Inflammatory macrophage treated with lipopolysaccharide for 4 hours (primary cell): Measurements from ENCODE around the gene MLH3.
A peak's percentile ranks its signal among the peaks of the same experiment; 100 is the strongest.
"Not testable (repeated sequence)": the region's sequence is repeated elsewhere in the genome, so short reads cannot be mapped to it uniquely, and the experiment has no call there.

Source experiments
- DNase-seq: peaks from one replicate; pipeline ENCODE4 v3.0.0-alpha.2; 2020

The MLH3 gene

DNA sequence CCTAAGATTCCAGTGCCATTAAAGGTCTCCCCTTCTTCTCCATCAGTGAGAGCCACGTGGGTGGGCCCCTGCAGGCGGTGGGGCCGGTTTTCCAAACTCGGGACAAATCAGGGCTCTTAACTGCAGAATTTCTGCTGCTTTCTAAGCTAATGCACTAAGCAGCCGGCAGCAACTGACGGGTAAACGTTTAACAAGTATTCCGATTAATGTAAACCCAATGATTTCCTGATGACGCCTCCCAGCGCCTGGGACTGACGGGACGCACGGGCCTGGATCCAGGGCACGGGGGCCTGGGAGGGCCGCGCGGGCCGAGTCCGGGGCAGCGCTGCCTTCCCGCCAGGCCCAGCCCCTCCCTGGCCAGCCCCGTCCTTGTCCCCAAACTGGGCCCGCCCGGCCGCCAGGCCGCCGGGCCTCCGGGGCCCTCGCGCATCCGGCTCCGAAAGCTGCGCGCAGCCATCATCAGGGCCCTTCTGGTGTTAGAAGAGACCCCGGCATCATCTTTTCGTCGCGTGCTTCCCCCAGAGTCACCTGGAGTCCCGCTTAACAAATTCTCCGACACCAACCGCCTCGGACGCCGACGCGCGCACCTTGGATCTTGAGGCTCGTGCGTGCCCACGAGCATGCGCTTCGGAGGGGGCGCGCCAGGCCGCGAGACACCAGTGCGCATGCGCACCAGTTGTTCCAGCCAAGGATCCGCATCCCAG lies at the start of gene MLH3:
Gene MLH3 (minus strand): TSS at position 616 of the 704 bp plus-strand sequence. CDS start 1,812 bp downstream, outside the sequence.
- peak; percentile 74 for DNase-seq

DNA sequence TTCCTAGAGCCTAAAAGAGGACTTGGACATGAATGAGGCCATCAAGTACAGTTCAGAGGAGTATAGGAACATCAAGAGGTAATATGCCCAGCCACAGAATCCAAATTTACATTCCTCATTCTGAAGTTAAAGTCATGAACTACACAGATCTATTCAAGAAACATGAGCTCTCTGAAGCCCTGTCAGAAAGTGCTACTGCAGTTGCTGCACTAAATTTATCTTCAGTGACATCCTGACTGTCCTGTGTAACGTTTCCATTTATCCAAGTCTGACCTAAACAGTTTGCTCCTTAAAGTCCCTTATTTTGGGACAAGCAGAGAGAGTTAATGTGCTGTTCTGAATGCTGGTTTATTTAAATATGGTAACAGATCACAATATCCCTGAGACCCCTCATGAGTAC lies 47.4 kb upstream of the MLH3 start:
- DNase-seq = no peak

DNA sequence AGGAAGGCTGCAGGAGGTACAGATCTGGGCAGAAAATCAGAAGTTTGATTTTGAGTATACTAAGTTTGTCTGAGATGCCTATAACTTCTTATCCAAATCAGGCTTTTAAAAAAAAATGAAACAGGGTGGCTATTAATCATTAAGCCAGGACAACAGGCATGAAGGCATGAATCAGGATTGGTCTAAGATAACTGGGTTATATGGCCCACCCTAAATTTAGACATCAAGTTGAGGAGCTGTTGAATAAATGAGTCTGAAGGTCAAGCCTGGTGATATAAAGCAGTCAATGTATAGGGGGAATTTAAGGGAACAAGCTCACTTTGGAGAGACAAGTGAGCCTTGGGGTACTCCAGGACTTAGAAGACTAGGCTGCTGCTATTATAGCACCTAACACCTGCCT lies 46.9 kb upstream of the MLH3 start:
- no peak for DNase-seq

DNA sequence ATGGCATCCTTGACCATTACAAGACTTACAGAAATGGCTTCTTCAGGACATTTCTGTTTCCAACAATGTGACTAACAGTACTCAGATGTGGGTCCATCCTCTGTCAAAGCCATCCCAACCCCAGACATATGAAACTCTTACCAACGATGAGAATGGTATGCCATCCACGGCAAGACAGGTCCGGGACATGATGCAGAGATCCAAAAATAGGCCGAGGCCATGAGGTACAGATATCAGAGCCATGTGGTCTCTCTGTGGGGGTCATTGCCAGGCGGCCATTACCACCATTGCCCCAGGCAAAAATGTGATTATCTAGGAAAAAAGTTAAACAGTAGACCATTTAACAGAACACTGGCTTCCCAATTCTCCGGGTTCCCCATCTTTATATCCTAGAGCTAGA lies 45.7 kb upstream of the MLH3 start:
- no peak for DNase-seq

DNA sequence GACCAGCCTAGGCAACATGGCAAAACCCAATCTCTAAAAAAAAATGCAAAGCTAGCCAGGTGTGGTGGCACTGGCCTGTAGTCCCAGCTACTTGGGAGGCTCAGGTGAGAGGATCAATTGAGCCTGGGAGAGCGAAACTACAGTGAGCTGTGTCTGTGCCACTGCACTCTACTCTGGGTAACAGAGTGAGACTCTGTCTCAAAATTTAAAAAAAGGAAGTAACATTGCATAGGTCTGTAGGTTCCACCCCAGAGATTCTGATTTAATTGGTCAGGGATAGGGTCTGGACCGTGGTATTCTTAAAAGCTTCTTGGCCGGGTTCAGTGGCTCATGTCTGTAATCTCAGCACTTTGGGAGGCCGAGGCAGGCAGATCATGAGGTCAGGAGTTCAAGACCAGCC lies 44.4 kb upstream of the MLH3 start:
- DNase-seq = no peak

DNA sequence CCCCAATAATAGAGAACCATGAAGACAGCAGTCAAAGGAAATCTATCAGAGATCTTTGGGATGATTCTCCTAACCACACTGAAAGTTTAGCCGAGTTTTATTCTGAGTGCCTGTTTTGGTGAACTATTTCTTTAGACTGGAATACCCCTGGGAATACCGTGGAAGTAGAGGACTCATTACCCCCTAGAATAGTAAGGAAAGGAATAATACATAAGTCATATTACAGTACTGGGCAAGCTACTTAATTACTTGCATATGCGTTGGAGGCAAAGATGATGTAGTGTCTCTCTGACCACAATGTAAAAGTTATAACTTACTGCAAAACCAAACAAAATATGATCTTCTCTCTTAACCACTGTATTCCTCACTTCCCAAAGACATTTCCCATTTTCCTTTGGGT lies 43.6 kb upstream of the MLH3 start:
- no peak for DNase-seq

DNA sequence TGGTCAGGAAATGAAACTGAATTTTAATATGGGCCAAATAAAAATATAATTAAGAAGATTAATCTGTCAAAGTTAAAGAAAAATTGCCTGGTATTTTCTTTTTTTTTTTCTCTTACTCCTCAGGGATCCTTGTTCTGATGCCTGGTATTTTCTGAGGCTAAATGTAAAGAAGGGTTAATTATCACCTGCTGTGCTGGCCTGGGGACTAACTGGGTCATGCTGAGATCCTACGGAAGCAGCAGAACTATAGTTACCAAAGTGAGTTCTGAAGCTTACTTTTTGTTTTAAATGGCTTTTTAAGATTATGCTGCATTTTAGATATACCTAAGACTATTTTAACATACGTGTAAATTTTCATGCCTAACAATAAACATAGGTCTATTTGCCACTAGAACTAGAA lies 41.4 kb upstream of the MLH3 start:
- no peak for DNase-seq

DNA sequence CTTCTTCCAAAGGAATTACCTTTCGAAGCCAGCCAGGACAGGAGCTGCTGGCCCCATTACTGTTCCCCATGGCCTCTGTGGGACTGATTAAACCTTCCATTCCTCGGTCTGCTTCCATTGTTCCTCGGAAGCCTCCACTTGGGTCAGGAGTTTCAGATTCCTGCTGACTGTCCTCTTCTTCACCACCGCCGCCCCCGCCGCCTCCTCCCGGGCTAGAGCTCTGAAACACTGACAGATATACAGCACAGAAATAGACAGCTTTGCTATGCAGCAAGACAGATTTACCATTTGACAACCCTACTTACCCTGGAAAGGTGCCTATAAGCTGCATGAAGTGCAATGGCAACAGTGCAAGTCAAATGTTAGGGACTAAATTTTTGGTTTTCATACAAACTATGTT lies 40.0 kb upstream of the MLH3 start:
- DNase-seq = no peak

DNA sequence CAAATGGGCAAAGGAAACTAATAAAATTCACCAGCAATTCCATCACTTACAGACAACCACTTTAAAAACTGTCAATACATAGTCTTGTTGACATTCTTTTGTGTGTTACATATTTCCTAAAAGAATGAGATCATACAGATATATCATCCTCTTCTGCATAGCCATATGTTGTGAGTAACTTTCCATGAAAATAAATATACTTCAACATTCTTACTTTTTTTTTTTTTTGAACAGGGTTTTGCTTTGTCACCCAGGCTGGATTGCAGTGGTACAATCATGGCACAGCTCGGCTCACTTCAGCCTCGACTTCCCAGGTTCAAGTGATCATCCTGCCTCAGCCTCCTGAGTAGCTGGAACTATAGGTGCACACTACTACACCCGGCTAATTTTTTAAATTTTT lies 39.1 kb upstream of the MLH3 start:
- DNase-seq = no peak

DNA sequence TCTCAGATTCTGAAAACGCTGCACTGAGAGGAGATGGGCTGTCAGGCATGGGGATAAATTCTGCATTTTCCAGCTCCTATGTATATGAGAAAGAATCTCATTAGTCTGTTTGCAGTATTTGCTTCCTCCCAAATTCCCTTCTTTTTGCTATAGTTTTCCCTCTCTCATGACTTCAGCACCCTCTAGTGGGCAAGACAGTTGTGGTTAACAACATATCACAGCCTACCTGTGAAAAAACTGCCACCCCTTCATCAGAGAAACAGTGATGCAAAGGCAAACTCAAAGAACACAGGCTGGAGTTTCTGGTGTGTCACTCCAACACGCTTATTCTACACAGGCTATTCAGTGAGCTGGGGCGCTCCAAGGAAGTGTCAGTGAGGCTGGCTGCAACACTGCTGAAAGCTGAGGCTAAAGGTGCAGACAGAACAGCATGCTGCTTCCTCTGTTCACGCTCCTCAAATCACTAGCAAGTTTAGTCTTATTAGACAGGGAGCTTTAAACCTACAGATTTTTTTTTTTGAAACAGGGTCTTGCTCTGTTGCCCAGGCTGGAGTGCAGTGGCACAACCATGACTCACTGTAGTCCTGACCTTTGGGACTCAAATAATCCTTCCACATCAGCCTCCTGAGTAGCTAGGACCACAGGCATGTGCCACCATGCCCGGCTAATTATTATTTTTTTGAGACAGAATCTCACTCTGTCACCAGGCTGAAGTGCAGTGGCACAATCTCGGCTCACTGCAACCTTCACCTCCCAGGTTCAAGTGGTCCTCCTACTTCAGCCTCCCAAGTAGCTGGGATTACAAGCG lies 37.5 kb upstream of the MLH3 start:
- DNase-seq = peak; percentile 63

DNA sequence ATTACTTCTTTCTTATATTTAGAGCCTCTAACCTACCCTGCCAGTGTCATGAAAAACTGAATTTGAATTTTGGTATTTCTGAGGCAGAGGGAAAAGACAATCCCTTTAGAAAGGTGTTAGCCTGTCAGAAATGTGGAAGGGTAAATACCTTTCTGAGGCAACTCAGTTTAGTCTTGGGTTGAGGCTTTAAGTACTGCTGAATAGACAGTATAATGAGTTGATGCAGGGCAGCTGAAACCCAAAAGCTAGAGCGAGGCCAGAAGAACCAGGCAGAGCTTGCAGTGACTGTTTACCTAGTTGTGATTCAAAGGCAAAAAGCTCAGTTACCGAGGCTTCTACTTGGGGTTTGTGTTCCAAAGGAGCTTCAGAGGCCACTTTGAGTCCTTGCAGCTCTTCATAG lies 36.9 kb upstream of the MLH3 start:
- DNase-seq = no peak

DNA sequence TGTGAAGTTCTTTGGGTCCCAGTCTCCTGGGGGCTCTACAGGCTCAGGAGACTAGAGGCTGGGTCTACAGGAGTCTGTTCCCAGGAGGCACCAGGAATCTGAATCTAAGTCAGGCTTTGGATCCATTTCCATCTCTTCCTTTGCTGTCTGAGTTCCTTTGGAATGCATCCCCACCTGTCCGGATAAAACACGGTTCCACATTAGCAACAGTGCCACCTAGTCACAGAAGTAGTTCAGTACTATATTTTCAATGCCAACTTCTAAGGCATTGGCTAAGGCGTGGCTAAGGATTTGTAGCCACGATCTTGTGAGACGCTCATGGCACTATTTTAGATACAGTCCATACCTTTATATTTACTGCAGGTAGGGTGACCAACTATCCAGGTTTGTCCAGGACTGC lies 33.2 kb upstream of the MLH3 start:
- DNase-seq = no peak

DNA sequence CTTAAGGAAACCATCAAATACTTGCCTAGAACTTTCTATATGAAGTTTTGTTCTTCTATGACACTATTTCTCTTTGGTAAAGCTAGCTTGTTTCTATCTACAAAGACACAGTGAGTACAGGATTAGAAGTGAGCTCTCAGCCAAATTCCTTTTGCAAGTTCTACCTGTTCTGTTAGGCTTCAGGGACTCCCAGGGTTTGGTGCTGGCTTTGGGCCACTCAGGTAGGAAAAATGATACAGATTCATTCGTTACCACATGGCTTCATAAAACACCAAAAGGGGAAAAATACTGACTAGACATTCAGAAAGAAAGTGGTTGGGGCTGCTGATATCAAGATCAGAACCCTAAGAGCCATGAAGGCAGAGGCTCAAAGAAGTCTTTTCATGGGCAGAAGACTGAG lies 32.0 kb upstream of the MLH3 start:
- DNase-seq = no peak

DNA sequence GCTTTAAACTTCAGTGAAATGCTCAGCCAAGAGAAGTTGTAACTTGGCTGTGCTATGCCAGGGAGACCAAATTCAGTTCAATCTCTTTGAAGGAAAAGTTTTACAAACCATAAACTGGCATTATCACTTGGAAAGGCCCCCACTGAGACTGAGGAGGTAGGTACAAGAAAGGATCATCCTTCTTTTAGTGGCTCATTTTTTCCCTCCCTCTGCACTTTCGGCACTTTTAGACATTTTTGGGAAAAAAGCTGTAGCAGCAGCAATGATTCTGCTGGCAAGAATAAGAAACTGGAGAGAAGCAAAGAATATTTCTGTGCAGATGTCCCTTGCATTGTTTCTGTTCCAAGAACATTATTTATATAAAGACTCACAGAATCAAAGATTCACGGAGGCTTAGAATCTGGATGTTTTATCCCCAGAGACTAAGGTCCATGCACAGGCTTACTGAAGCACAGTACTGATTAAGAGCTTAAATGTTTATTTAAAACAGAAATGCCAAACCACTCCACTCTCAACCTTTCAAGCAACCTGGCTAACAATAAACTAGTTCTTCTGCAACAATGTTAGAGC lies 30.5 kb upstream of the MLH3 start:
- DNase-seq = no peak

DNA sequence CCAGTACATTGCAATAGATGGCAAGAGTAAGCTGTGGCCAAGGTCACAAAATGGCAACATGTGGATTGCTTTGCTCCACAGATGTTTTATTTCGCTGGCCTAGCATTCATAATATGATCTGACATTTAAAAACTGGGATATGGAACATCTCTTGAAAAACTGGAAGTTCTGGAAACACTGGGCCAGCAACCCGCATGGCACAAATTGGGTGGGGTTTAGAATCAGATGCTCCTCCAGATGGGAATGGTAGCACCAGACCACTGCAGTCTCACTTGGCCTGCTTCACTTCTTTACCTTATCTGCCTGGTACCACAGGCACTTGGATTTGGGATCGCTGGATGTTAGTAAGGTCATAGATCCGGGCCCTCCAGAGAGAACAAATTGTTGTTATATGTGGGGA lies 28.3 kb upstream of the MLH3 start:
- DNase-seq = no peak

DNA sequence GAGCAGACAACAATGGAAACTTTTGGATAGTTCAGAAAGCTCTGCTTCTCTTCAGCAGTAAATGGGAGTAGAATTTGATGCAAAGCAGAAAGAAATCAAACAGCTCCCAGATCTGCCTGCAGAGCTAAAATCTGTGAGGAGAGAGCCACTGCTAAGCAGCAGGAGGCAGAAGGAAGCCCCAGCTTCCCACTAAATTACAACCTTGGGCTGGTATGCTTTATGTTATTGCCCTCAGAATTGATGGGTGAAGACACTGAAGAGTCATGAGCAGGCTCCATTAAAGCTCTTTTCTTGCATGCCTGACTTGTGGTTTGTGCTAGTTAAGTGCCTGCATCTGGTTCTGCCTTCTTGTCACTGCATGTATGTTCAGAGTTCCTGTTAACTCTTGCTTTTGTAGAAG lies 26.5 kb upstream of the MLH3 start:
- DNase-seq = no peak

DNA sequence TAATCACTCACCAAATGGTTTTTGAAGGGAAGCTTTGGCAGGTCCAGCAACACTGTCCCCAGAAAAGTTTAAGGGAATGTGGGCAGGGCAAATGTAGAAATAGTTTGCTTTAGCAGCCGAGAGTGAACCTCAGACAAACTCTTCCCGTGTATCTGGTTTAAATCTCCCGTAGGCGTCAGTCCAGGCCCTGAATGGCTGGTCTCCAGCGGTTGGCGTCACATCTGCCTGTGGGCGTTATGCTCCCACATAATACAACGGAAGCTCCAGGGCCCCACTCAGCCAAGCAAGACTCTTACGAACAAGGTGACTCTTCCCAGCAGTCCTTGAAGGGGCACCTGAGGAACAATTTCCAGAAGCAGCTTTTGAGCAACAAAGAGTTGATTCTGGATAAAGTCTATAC lies 19.1 kb upstream of the MLH3 start:
- DNase-seq = no peak

DNA sequence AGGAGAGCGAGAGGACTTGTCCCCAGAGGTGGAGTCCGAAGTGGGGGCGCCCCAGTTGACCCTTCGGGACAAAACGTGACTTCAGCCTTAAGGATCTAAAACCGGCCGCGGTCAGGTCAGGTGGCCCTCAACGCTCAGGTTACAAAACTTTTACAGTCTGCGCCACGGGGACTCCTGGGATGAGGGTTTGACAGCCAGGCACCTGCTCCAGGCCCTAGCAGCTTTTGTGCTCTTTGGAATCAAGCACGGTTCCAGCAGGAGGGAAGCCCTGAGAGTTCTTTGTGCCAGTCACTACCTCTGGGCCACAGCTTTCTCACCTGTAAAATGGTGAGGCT lies 18.5 kb upstream of the MLH3 start:
- DNase-seq = no peak

DNA sequence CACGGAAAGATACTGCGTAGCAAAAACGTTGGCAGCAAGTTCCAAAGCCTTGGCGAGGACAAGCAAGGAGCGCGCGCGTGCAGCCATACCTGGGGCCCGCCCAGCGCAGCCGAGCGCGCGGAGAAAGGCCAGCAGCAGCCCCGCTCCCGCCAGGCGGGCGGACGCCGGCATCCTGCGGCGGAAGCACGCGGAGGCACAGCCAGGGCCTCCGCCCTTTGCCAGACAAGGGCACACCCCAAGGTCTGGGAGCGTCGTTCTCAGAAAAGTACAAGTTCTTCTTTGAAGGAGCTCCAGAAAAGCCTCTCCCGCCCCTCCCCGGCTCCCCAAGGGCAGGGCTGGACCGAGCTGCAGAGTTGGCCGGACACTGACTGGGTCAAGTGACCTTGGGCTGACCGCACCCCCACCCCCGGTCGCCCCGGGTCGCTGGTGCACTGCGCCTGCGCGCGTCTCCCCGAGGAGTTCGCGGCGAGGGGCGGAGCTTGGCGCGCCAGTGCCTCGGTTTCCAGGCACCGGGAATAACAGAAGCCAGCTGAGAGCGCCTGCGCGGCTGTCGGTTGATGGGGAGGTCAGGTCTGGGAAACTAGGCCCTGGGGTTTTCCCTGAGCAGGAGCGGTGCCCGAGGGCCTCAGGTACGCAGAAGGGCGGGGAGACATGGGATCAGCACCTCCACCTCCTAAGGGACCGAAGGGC lies 18.0 kb upstream of the MLH3 start, which contains the start of gene ZC2HC1C:
Gene ZC2HC1C (plus strand): TSS at position 521 of the 690 bp plus-strand sequence. CDS start 933 bp downstream, outside the sequence.
- DNase-seq = peak; percentile 85

DNA sequence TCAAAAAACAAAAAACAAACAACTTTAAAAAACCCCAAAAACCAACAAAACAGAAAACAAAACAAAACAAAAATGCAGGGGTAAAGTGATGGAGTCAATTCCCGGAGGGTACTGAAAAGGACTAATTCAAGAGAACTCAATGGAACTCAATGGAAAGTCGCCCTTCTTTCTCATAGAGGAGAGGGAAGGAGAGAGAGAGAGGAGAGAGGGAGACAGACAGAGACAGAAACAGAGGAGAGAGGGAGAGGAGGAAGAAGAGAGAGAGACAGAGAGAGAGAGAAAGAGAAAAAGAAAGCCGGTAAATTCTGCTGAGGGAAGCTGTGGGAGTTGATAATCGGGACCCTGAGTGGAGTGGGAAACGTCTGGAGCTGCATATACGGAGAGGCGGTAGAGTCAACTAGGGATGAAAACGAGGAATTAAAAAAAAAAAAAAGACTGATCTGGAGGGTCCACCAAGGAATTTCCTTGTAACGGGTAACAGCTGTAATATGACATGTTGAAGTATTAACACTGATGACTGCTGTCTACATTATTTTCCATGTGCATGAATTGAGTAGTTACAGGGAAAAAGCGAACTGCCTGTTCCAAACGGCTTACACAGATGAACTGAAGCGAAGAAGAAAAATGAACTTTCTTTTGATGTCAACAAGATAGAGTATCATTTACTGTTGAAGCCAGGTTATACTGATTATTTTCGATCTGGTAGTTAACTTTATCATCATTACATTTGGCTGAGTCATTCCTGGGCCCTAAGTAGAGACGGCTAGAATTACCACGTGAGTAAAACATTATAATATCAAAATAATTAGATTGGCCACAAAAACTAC lies 17.2 kb upstream of the MLH3 start:
- DNase-seq = no peak

DNA sequence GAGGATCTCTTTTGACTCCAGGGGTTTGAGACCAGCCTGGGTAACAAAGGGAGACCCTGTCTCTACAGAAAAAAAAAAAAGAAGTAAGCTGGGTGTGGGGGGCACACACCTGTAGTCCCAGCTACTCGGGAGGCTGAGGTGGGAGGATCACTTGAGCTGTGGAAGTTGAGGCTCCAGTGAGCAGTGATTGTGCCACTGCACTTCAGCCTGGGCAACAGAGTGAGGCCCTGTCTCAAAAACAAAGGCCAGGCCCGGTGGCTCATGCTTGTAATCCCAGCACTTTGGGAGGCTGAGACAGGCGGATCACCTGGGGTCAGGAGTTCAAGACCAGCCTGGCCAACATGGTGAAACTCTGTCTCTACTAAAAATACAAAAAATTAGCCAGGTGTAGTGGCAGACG lies 16.5 kb upstream of the MLH3 start:
- not testable (repeated sequence) for DNase-seq

DNA sequence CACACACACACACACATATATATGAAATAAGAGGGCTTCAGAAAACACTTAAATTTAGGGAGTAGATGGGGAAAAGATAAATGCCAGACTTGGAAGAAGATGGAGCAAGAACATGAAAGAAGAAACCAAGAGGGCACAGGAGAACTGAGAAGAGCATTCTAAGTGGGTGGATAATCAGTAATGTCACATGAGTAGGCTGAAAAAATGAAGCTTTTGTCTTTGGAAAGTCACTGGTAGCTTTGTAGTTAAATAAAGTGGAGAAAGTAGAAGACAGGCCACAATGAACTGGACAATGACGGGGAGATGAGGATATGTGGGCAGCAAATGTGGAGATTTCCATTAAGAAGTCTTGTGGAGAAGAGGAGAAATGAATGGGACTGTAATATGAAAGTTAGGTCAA lies 15.9 kb upstream of the MLH3 start:
- DNase-seq = peak; percentile 20

DNA sequence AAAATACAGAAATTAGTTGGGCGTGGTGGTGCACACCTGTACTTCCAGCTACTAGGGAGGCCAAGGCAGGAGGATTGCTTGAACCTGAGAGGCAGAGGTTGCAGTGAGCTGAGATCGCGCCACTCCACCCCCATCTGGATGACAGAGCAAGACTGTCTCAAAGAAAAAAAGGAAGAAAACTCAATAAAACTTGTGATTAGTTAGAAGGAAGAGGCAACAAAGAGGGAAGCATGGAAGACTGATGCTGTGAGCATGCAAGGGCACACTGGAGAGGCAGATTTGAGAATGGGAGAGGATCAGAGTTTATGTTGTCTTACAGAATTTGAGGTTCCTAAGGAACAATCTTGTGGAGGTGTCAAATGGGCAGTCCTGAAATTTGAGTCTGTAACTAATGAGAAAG lies 15.4 kb upstream of the MLH3 start:
- DNase-seq = peak; percentile 52
